ENCODE results near the gene NETO2. TPM values are rescaled to one million over a fixed set of nuclear protein-coding genes. Genes with fewer than 3 reads are reported as not detected.

Gene NETO2
- total and polyA plus RNA-seq, 2 donors from 2014 or later, result 1.4 to 4.8 TPM

DNA sequence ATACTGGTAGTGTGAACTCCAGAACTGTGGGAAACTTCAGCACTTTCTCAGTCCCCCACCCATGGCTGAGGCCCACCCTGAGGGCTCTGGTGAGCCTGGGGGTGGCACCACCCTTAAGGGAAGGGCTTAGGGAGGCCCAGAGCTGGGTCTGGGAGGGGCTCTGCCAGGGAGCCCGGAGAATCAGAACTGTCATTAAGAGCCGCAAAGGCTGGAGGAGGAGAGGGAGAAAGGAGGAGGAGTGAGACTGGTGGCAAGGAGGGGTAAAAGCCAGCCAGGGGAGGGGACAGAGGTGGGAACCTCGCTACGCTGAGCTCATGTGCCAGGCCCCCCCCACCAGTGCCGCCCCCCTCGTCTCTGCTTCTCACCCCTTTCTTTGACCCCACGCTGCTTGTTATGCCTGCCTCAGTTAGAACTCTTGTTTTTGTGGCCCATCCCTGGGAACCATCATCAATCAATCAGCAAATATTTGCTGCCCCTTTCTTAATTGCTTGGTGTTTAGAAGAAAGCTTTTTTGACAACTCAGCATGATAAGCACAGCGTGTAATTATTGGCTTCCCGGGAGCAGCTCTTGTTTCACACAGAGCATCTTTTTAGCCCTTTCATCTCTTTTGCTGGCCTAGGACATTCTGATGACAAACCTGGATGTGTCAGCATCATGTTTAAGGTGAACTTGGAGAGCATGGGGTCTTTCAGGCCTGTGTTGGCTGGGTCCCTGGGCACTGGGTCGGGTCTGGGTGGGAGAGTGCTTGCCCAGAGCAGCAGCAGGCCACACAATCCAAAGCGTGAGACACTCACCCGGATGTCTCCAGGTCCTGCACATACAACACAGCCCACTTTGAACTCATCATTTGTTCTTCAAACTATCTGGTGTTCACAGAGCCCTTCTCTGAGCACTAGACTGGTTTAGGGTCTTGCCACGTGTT is 77.7 kb downstream of the NETO2 start:
- H3K4me3 ChIP-seq (ENCODE audit: low read length in 3 of 3), result no peak overlapping the region
- peak in 2 of 5 donors; percentile 1 to 3 for DNase-seq
- no peaks in the 10 kb centered on the region for H3K27me3 ChIP-seq (ENCODE audit: control insufficient read depth, insufficient read depth, low read length)
- intact Hi-C loops (cut with DNase I), result no loop called here
- no peaks in the 10 kb centered on the region for H3K9me3 ChIP-seq (ENCODE audit: control insufficient read depth in 2 of 3, insufficient read depth in 1 of 3, low read length in 3 of 3)
- H3K36me3 ChIP-seq (ENCODE audit: control insufficient read depth in 2 of 3, insufficient read depth in 3 of 3, low read length in 3 of 3), result no peaks in the 10 kb centered on the region
- TF ChIP-seq, protein P1, sequence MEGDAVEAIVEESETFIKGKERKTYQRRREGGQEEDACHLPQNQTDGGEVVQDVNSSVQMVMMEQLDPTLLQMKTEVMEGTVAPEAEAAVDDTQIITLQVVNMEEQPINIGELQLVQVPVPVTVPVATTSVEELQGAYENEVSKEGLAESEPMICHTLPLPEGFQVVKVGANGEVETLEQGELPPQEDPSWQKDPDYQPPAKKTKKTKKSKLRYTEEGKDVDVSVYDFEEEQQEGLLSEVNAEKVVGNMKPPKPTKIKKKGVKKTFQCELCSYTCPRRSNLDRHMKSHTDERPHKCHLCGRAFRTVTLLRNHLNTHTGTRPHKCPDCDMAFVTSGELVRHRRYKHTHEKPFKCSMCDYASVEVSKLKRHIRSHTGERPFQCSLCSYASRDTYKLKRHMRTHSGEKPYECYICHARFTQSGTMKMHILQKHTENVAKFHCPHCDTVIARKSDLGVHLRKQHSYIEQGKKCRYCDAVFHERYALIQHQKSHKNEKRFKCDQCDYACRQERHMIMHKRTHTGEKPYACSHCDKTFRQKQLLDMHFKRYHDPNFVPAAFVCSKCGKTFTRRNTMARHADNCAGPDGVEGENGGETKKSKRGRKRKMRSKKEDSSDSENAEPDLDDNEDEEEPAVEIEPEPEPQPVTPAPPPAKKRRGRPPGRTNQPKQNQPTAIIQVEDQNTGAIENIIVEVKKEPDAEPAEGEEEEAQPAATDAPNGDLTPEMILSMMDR (IDR thresholded peaks at IDR 0.05; ENCODE audit: borderline replicate concordance, extremely low read depth, insufficient read depth), result no peak
- FAIRE-seq, result no peak
- no peak overlapping the region for H3K27ac ChIP-seq (ENCODE audit: low read depth in 2 of 2, low read length in 2 of 2)
- H3K4me1 ChIP-seq (ENCODE audit: control insufficient read depth in 2 of 3, insufficient read depth in 2 of 3, low read depth in 1 of 3, low read length in 3 of 3), result no peaks in the 10 kb centered on the region
- no peak overlapping the region for H3K9ac ChIP-seq (ENCODE audit: low read length in 3 of 3)

DNA sequence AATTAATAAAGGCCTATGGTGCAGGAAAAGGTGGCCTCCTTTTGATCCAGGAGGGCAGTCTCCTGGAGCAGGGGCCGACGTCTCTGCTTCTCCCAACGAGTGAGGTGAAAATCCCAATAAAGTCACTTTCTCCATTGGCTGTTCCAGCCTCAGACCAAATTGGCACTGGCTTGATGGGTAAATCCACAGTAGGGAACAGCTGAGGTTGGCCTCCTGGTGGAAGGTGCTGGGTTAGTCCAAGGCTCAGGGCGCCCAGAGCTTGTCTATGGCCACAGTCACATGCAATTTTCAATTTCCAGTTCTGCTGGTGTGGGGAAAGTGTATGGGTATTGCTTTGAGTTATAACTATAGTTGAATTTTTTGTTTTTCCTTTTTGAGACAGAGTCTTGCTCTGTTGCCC is 79.0 kb downstream of the NETO2 start:
- H3K4me3 ChIP-seq (ENCODE audit: low read length in 3 of 3), result no peak overlapping the region
- no peak overlapping the region for H3K27ac ChIP-seq (ENCODE audit: low read depth in 2 of 2, low read length in 2 of 2)
- H3K36me3 ChIP-seq (ENCODE audit: control insufficient read depth in 2 of 3, insufficient read depth in 3 of 3, low read length in 3 of 3), result no peaks in the 10 kb centered on the region
- H3K9ac ChIP-seq (ENCODE audit: low read length in 3 of 3), result no peak overlapping the region
- DNase-seq (no peak), FAIRE-seq (no peak)
- intact Hi-C loops (cut with DNase I), result no loop called here
- H3K4me1 ChIP-seq (ENCODE audit: control insufficient read depth in 2 of 3, insufficient read depth in 2 of 3, low read depth in 1 of 3, low read length in 3 of 3), result no peaks in the 10 kb centered on the region
- TF ChIP-seq, protein P1 (IDR thresholded peaks at IDR 0.05; ENCODE audit: borderline replicate concordance, extremely low read depth, insufficient read depth), result no peak
- no peaks in the 10 kb centered on the region for H3K9me3 ChIP-seq (ENCODE audit: control insufficient read depth in 2 of 3, insufficient read depth in 1 of 3, low read length in 3 of 3)
- H3K27me3 ChIP-seq (ENCODE audit: control insufficient read depth, insufficient read depth, low read length), result no peaks in the 10 kb centered on the region

DNA sequence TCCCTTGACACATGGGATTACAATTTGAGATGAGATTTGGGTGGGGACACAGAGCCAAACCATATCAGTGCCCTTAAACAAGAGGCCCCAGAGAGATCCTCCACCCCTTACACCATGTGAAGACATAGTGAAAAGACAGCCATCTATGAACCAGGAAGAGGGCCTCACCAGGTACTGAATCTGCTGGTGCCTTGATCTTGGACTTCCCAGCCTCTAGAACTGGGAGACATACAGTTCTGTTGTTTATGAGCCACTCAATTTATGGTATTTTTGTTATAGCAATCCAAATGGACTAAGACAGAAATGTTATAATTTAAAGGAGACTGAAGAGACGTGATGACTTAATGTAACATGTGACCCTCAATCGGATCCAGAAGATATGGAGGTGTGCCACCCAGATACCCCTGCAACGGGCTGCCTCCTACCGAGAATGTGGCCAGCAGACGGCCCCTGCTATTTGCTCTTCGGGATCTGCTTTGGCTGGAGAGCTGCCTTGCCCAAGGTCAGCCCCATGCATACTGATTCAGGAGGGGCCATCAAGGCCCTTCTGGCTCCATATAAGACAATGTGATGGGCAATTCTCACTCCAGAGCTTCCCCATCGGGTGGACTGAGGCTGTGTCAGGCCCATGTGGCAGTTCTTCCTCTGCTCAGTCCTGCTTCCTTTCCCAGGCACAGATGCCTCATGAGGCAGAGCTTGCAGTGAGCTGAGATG is 80.6 kb downstream of the NETO2 start:
- no peak overlapping the region for H3K4me3 ChIP-seq (ENCODE audit: low read length in 3 of 3)
- H3K27me3 ChIP-seq (ENCODE audit: control insufficient read depth, insufficient read depth, low read length), result no peaks in the 10 kb centered on the region
- intact Hi-C loops (cut with DNase I), result no loop called here
- H3K27ac ChIP-seq (ENCODE audit: low read depth in 2 of 2, low read length in 2 of 2), result no peak overlapping the region
- H3K36me3 ChIP-seq (ENCODE audit: control insufficient read depth in 2 of 3, insufficient read depth in 3 of 3, low read length in 3 of 3), result no peaks in the 10 kb centered on the region
- TF ChIP-seq, protein P1 (IDR thresholded peaks at IDR 0.05; ENCODE audit: borderline replicate concordance, extremely low read depth, insufficient read depth), result no peak
- FAIRE-seq, result no peak
- H3K4me1 ChIP-seq (ENCODE audit: control insufficient read depth in 2 of 3, insufficient read depth in 2 of 3, low read depth in 1 of 3, low read length in 3 of 3), result no peaks in the 10 kb centered on the region
- no peaks in the 10 kb centered on the region for H3K9me3 ChIP-seq (ENCODE audit: control insufficient read depth in 2 of 3, insufficient read depth in 1 of 3, low read length in 3 of 3)
- no peak for DNase-seq
- no peak overlapping the region for H3K9ac ChIP-seq (ENCODE audit: low read length in 3 of 3)
